GM12873 (cell line): Measurements from ENCODE around the gene NOTCH1.

Source experiments
- CTCF ChIP-seq: IDR thresholded peaks from 2 replicates; pipeline ENCODE4 v1.5.1; 2012; ENCODE audit warnings: low read depth, mild to moderate bottlenecking, moderate library complexity, low read length, control low read depth; ENCODE audit not compliant: insufficient read depth; ENCODE audit errors: missing control alignments

The NOTCH1 gene

GRCh38 chr9:136588663-136589464 is 43.0 kb upstream of the NOTCH1 start:
- no peak for TF ChIP-seq CTCF

- TF ChIP-seq CTCF = no peak
These were observed 42.3 kb upstream of the NOTCH1 start for GRCh38 chr9:136587944-136588662.

DNA sequence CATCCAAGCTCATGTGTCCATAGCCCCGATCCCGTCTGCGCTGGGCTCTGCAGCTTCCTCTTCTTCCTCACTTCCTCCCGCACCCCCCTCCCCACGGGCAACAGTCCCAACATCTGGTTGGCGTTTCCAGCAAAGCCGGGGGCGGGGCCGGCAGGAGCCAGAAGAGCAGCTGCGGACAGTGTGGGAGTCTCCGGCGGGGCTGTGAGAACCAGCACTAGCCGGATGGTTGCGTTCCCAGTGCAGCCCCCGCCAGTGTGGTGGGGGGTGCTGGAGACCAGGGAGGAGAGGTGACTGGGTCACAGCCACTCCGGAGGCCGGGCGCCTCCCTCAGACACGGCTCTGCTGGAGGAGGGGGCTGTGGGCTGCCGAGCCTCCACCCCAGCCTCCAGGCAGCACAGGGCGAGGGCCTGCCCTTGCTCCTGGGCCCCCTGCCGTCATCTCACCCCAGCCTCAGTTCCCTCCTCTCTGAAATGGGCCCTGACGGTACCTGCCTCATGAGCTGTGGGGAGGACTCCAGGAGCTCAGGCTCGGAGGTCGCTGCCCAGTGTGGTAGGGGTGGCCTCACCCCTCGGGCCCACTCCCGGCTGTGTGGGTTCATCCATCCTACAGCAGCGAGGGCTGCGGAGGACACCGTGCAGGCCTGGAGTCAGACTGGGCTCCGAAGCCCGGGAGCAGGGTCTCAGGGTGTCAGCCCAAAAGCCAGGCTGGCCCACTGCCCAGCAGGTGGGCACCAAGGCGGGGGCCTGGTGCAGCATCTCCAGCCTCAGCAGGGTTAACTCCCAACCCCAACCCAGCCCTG is 41.5 kb upstream of the NOTCH1 start:
- no peak for TF ChIP-seq CTCF

DNA sequence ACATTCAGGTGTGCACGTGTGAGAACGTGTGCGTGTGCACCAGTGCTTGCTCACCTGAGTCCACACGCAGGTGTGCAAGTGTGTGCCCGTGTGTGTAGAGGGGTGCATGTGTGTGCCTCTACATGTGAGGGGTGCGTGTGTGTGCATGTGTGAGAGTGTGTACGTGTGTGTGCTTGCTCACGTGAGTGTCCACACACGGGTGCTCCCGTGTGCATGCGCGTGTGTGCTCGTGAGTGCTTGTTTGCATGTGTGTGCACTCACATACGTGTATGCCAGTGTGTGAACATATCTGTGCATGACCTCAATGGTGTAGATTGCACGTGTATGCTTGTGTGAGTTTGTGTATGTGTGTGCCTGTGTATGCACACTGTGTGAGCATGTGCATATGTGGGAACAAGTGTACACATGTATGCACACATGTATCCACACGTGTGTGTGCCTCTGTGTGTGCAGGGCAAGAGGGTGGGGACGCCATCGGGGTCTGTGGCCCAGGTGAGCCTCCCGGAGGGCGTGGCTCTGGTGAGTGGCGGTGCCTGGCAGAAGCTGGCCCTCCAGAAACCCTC is 40.6 kb upstream of the NOTCH1 start:
- no peak for TF ChIP-seq CTCF

- TF ChIP-seq CTCF = no peak
These were observed 39.8 kb upstream of the NOTCH1 start for GRCh38 chr9:136585531-136586120.

DNA sequence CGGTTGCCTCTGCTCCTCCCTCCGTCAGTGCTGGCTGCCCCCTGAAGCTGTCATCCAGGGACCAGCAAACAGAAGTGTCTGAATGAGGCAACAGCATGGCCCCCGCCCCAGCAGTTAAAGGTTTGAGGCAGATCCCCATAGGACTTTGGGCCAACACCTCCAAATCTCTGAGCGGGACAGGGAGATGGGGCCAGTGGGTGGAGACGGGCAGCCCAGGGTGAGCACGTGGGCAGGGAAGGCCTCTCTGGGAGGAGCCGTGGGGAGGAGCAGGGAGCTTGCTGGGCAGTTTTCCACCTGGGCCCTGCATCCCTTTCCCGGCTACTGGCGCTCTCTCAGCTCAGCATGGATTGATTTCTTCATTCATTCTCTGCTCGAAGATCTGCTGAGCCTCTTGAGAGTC is 39.1 kb upstream of the NOTCH1 start:
- TF ChIP-seq CTCF = no peak
